ENCODE measurements around the gene FMNL2.

- TF ChIP-seq CTCF (IDR thresholded peaks at IDR 0.05): no peak
- no peak for TF ChIP-seq POLR2AphosphoS5 (IDR thresholded peaks at IDR 0.05; ENCODE audit: low read depth, low read length)
- no peak for TF ChIP-seq SIN3A (IDR thresholded peaks at IDR 0.05; ENCODE audit: borderline replicate concordance, insufficient read depth, low read depth, low read length)
Measured at GRCh38 chr2:152376385-152376784, 41.4 kb downstream of the FMNL2 start.

All from Panc1 (cell line).